ENCODE data around the gene ITGAL. TPM values are rescaled to one million over a fixed set of nuclear protein-coding genes. Genes with fewer than 3 reads are reported as not detected.

Gene ITGAL
- total RNA-seq = 100 to 1,000 TPM; 210 to 222 TPM

- peaks cover 39% of the 10 kb centered on the region for H3K36me3 Mint-ChIP-seq (ENCODE audit: low read depth)
- H3K4me3 Mint-ChIP-seq = peak within 1 kb of the TSS; percentile 95
- no peaks in the 10 kb centered on the region for H3K9me3 Mint-ChIP-seq (ENCODE audit: low read depth)
- intact Hi-C loops (cut with DNase I, micrococcal nuclease) = loop anchor here (1.0 to 5.0 kb wide), 15 partner anchors 16 to 1980 kb away; partner anchors contain the start of genes SEPHS2 (in 2 of the 2), ALDOA (in 1 of the 2), APOBR (in 1 of the 2) and CLN3 (in 1 of the 2)
- peak within 1 kb of the TSS; percentile 99 for H3K27ac Mint-ChIP-seq
- peak; percentile 62 for ATAC-seq
- H3K27me3 Mint-ChIP-seq = no peaks in the 10 kb centered on the region
- ChIA-PET POLR2A (interaction anchor here (0.5 to 2.6 kb wide), 14 partner anchors 14 to 648 kb away, joined by 3 to 16 read pairs (median 4); partner anchors contain the start of genes DCTPP1, ZNF688 and ZNF747), CTCF (interaction anchor here (0.7 to 3.1 kb wide), 9 partner anchors 13 to 125 kb away, joined by 3 to 36 read pairs (median 6); partner anchors contain the start of genes DCTPP1, ZNF48 and ZNF764)
- peak; percentile 93 for DNase-seq
- peaks cover 63% of the 10 kb centered on the region for H3K4me1 Mint-ChIP-seq
Measured at GRCh38 chr16:30472328-30472942, at the start of gene ITGAL. Gene ITGAL (plus strand): TSS chr16:30472742. CDS start chr16:30472838, 96 bp downstream.

- H3K4me1 Mint-ChIP-seq = peaks cover 18% of the 10 kb centered on the region
- H3K9me3 Mint-ChIP-seq (ENCODE audit: low read depth) = no peaks in the 10 kb centered on the region
- no peak overlapping the region for H3K4me3 Mint-ChIP-seq
- ATAC-seq = no peak
- peak overlapping the region; percentile 78 for H3K27ac Mint-ChIP-seq
- intact Hi-C loops (cut with DNase I, micrococcal nuclease) = no loop called here
- peaks cover 41% of the 10 kb centered on the region for H3K36me3 Mint-ChIP-seq (ENCODE audit: low read depth)
- POLR2A ChIA-PET = no interaction called here
- H3K27me3 Mint-ChIP-seq = no peaks in the 10 kb centered on the region
- no peak for DNase-seq
- CTCF ChIA-PET = interaction anchor here (0.6 to 5.6 kb wide), 2 partner anchors 9 to 16 kb away, joined by 3 to 56 read pairs; no protein-coding TSS in a partner anchor
Measured at GRCh38 chr16:30428055-30428454, 44.5 kb upstream of the ITGAL start.

- Mint-ChIP-seq H3K4me1 (peaks cover 26% of the 10 kb centered on the region), H3K27me3 (no peaks in the 10 kb centered on the region), H3K27ac (no peak overlapping the region), H3K4me3 (no peak overlapping the region), H3K9me3 (ENCODE audit: low read depth) (no peaks in the 10 kb centered on the region), H3K36me3 (ENCODE audit: low read depth) (peaks cover 31% of the 10 kb centered on the region)
- no peak for DNase-seq
- ATAC-seq = no peak
- ChIA-PET CTCF (interaction anchor here (0.7 to 5.6 kb wide), 50 partner anchors 10 to 268 kb away, joined by 3 to 56 read pairs (median 6); partner anchors contain the start of genes ITGAL, PRR14, SEPHS2 and SEPTIN1), POLR2A (interaction anchor here (0.6 to 1.5 kb wide), 30 partner anchors 9 to 713 kb away, joined by 3 to 16 read pairs (median 4); partner anchors contain the start of genes CD2BP2, ITGAL, PRR14 and SEPTIN1)
- intact Hi-C loops (cut with DNase I, micrococcal nuclease) = no loop called here
Measured at GRCh38 chr16:30429418-30429677, 43.2 kb upstream of the ITGAL start.

GRCh38 chr16:30429678-30430427 is 42.7 kb upstream of the ITGAL start, which contains the start of gene DCTPP1:
Gene DCTPP1 (minus strand): TSS chr16:30430030. CDS start chr16:30429980, 50 bp downstream.
- H3K27me3 Mint-ChIP-seq = no peaks in the 10 kb centered on the region
- CTCF ChIA-PET = interaction anchor here (0.6 to 5.6 kb wide), 54 partner anchors 9 to 337 kb away, joined by 3 to 56 read pairs (median 5); partner anchors contain the start of genes ITGAL, PRR14, SEPHS2 and SEPTIN1
- DNase-seq (peak; percentile 97), ATAC-seq (peak; percentile 96)
- H3K4me1 Mint-ChIP-seq = peaks cover 31% of the 10 kb centered on the region
- H3K9me3 Mint-ChIP-seq (ENCODE audit: low read depth) = no peaks in the 10 kb centered on the region
- no peak within 1 kb of the TSS for H3K4me3 Mint-ChIP-seq
- POLR2A ChIA-PET = interaction anchor here (0.6 to 1.5 kb wide), 30 partner anchors 10 to 712 kb away, joined by 3 to 16 read pairs (median 4); partner anchors contain the start of genes CD2BP2, ITGAL, PRR14 and SEPTIN1
- peaks cover 27% of the 10 kb centered on the region for H3K36me3 Mint-ChIP-seq (ENCODE audit: low read depth)
- H3K27ac Mint-ChIP-seq = no peak within 1 kb of the TSS
- intact Hi-C loops (cut with DNase I, micrococcal nuclease) = loop anchor here (1.0 to 5.0 kb wide), 23 partner anchors 15 to 229 kb away; partner anchors contain the start of genes FBRS (in 2 of the 2), SEPHS2 (in 2 of the 2), ITGAL (in 1 of the 2) and PRR14 (in 1 of the 2)

- intact Hi-C loops (cut with DNase I, micrococcal nuclease) = loop anchor here (1.0 to 5.0 kb wide), 23 partner anchors 15 to 228 kb away; partner anchors contain the start of genes FBRS (in 2 of the 2), SEPHS2 (in 2 of the 2), ITGAL (in 1 of the 2) and PRR14 (in 1 of the 2)
- CTCF ChIA-PET = interaction anchor here (0.6 to 5.6 kb wide), 41 partner anchors 9 to 338 kb away, joined by 3 to 56 read pairs (median 6); partner anchors contain the start of genes ITGAL, PRR14, SEPHS2 and SEPTIN1
Measured at GRCh38 chr16:30430428-30430970, 42.0 kb upstream of the ITGAL start.

GRCh38 chr16:30434852-30435251 is 37.7 kb upstream of the ITGAL start:
- POLR2A ChIA-PET = interaction anchor here (0.7 kb wide), 1 partner anchor 199 kb away, joined by 3 read pairs; no protein-coding TSS in a partner anchor
- Mint-ChIP-seq H3K27me3 (no peaks in the 10 kb centered on the region), H3K4me1 (peaks cover 25% of the 10 kb centered on the region), H3K36me3 (ENCODE audit: low read depth) (no peaks in the 10 kb centered on the region), H3K9me3 (ENCODE audit: low read depth) (no peaks in the 10 kb centered on the region), H3K27ac (peak overlapping the region; percentile 79), H3K4me3 (peak overlapping the region; percentile 7)
- ATAC-seq (peak; percentile 48), DNase-seq (peak; percentile 88)
- intact Hi-C loops (cut with DNase I, micrococcal nuclease) = loop anchor here (1.0 to 5.0 kb wide), 4 partner anchors 24 to 182 kb away; no protein-coding TSS in a partner anchor
- CTCF ChIA-PET = interaction anchor here (1.1 to 1.4 kb wide), 2 partner anchors 16 to 196 kb away, joined by 5 to 6 read pairs; no protein-coding TSS in a partner anchor

More at GRCh38 chr16:30430428-30430970, 42.0 kb upstream of the ITGAL start:
- Mint-ChIP-seq H3K27me3 (no peaks in the 10 kb centered on the region), H3K9me3 (ENCODE audit: low read depth) (no peaks in the 10 kb centered on the region), H3K4me1 (peaks cover 34% of the 10 kb centered on the region), H3K4me3 (no peak overlapping the region), H3K27ac (no peak overlapping the region), H3K36me3 (ENCODE audit: low read depth) (peaks cover 27% of the 10 kb centered on the region)
- DNase-seq = no peak
- peak; percentile 20 for ATAC-seq
- POLR2A ChIA-PET = interaction anchor here (0.9 to 1.5 kb wide), 24 partner anchors 11 to 267 kb away, joined by 3 to 16 read pairs (median 4); partner anchors contain the start of genes CD2BP2, ITGAL, PRR14 and SEPTIN1

GRCh38 chr16:30437511-30438046 is 35.0 kb upstream of the ITGAL start:
- POLR2A ChIA-PET = no interaction called here
- no peaks in the 10 kb centered on the region for H3K27me3 Mint-ChIP-seq
- CTCF ChIA-PET = interaction anchor here (1.7 to 2.1 kb wide), 2 partner anchors 11 to 161 kb away, joined by 5 to 9 read pairs; no protein-coding TSS in a partner anchor
- H3K36me3 Mint-ChIP-seq (ENCODE audit: low read depth) = no peaks in the 10 kb centered on the region
- no peak overlapping the region for H3K27ac Mint-ChIP-seq
- intact Hi-C loops (cut with DNase I, micrococcal nuclease) = no loop called here
- no peak overlapping the region for H3K4me3 Mint-ChIP-seq
- no peak for ATAC-seq
- no peak for DNase-seq
- H3K4me1 Mint-ChIP-seq = peaks cover 25% of the 10 kb centered on the region
- no peaks in the 10 kb centered on the region for H3K9me3 Mint-ChIP-seq (ENCODE audit: low read depth)

- peaks cover 31% of the 10 kb centered on the region for H3K4me1 Mint-ChIP-seq
- DNase-seq (no peak), ATAC-seq (no peak)
- peak overlapping the region; percentile 22 for H3K4me3 Mint-ChIP-seq
- POLR2A ChIA-PET = no interaction called here
- intact Hi-C loops (cut with DNase I, micrococcal nuclease) = no loop called here
- H3K9me3 Mint-ChIP-seq (ENCODE audit: low read depth) = no peaks in the 10 kb centered on the region
- H3K36me3 Mint-ChIP-seq (ENCODE audit: low read depth) = peaks cover 9% of the 10 kb centered on the region
- CTCF ChIA-PET = interaction anchor here (0.7 to 1.1 kb wide), 3 partner anchors 9 to 135 kb away, joined by 3 to 4 read pairs (median 3); partner anchors contain the start of gene DCTPP1
- H3K27me3 Mint-ChIP-seq = no peaks in the 10 kb centered on the region
- no peak overlapping the region for H3K27ac Mint-ChIP-seq
Measured at GRCh38 chr16:30438835-30439234, 33.7 kb upstream of the ITGAL start.

GRCh38 chr16:30439720-30440348 is 32.7 kb upstream of the ITGAL start:
- ATAC-seq (no peak), DNase-seq (no peak)
- intact Hi-C loops (cut with DNase I, micrococcal nuclease) = no loop called here
- Mint-ChIP-seq H3K9me3 (ENCODE audit: low read depth) (no peaks in the 10 kb centered on the region), H3K27me3 (no peaks in the 10 kb centered on the region), H3K27ac (no peak overlapping the region), H3K4me3 (no peak overlapping the region), H3K4me1 (peaks cover 31% of the 10 kb centered on the region), H3K36me3 (ENCODE audit: low read depth) (peaks cover 19% of the 10 kb centered on the region)
- ChIA-PET POLR2A (no interaction called here), CTCF (interaction anchor here (0.6 to 1.5 kb wide), 3 partner anchors 10 to 36 kb away, joined by 3 to 4 read pairs (median 3); partner anchors contain the start of gene DCTPP1)

- Mint-ChIP-seq H3K27ac (no peak overlapping the region), H3K4me3 (peak overlapping the region; percentile 86), H3K9me3 (ENCODE audit: low read depth) (peaks cover 2% of the 10 kb centered on the region), H3K27me3 (no peaks in the 10 kb centered on the region), H3K36me3 (ENCODE audit: low read depth) (peaks cover 23% of the 10 kb centered on the region), H3K4me1 (peaks cover 28% of the 10 kb centered on the region)
- POLR2A ChIA-PET = no interaction called here
- CTCF ChIA-PET = interaction anchor here (1.1 to 3.4 kb wide), 4 partner anchors 10 to 172 kb away, joined by 4 to 10 read pairs (median 4); partner anchors contain the start of gene ZNF747
- intact Hi-C loops (cut with DNase I, micrococcal nuclease) = no loop called here
- DNase-seq (no peak), ATAC-seq (no peak)
Measured at GRCh38 chr16:30443631-30444030, 28.9 kb upstream of the ITGAL start.
